ENCODE results near the gene HGFAC.

DNA sequence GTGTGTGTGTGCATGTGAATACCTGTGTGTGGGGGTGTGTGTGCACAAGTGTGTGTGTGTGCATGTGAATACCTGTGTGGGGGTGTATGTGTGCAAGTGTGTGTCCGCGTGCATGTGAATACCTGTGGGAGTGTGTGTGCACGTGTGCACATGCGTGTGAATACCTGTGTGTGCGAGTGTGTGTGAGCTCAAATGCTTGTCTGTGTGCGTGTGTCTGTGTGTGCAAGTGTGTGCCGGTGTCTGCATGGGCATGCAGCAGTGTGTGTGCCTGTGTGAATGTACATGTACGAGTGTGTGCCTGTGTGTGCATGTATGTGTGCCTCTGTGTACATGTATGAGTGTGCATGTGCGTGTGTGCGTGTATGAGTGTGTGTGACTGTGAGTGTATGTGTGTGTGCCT, 26.4 kb downstream of the HGFAC start:
- TF ChIP-seq RFX5 (IDR thresholded peaks at IDR 0.05; ENCODE audit: low read length) (no peak), RAD21 (IDR thresholded peaks at IDR 0.05; ENCODE audit: low read length) (no peak), USF1 (IDR thresholded peaks at IDR 0.05; ENCODE audit: borderline replicate concordance, low read depth) (no peak), CTCF (IDR thresholded peaks at IDR 0.05) (no peak), EZH2phosphoT487 (IDR thresholded peaks at IDR 0.05; ENCODE audit: borderline replicate concordance, low read depth) (no peak), POLR2AphosphoS5 (IDR thresholded peaks at IDR 0.05; ENCODE audit: low read depth, low read length) (no peak), EP300 (IDR thresholded peaks at IDR 0.05; ENCODE audit: borderline replicate concordance in 1 of 2, low read depth in 1 of 2, low read length in 1 of 2) (no peak), MAX (IDR thresholded peaks at IDR 0.05; ENCODE audit: low read depth) (no peak)
